ENCODE measurements around the gene HEXD. TPM values are rescaled to one million over a fixed set of nuclear protein-coding genes. Genes with fewer than 3 reads are reported as not detected.

The HEXD gene
- 10 to 100 TPM; 25.3 to 54.6 (median 42.1) TPM for total RNA-seq
- long read RNA-seq, donor 1, transcript HEXDC-201 (13 exons, 1,853 nt), result major isoform, 7 of 82 reads
- long read RNA-seq, donor 1, partial matches to known transcripts, result 20 of 82 reads
- long read RNA-seq, donor 1, other reads (novel, unspliced or antisense), result 51 of 82 reads
- long read RNA-seq, donor 2, partial matches to known transcripts, result 2 of 8 reads
- long read RNA-seq, donor 2, other reads (novel, unspliced or antisense), result 3 of 8 reads

- intact Hi-C loops (cut with DNase I, micrococcal nuclease), result loop anchor here in 1 of 2 donors (10.0 kb wide), 1 partner anchor 63 kb away; the partner anchor contains the start of gene TEX19
- TF ChIP-seq, protein P1, sequence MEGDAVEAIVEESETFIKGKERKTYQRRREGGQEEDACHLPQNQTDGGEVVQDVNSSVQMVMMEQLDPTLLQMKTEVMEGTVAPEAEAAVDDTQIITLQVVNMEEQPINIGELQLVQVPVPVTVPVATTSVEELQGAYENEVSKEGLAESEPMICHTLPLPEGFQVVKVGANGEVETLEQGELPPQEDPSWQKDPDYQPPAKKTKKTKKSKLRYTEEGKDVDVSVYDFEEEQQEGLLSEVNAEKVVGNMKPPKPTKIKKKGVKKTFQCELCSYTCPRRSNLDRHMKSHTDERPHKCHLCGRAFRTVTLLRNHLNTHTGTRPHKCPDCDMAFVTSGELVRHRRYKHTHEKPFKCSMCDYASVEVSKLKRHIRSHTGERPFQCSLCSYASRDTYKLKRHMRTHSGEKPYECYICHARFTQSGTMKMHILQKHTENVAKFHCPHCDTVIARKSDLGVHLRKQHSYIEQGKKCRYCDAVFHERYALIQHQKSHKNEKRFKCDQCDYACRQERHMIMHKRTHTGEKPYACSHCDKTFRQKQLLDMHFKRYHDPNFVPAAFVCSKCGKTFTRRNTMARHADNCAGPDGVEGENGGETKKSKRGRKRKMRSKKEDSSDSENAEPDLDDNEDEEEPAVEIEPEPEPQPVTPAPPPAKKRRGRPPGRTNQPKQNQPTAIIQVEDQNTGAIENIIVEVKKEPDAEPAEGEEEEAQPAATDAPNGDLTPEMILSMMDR (IDR thresholded peaks at IDR 0.05), result no peak
- DNase-seq, result peak; percentile 88 to 93 (median 90)
- peak within 1 kb of the TSS; percentile 40 for H3K4me3 ChIP-seq
- H3K36me3 ChIP-seq (ENCODE audit: low read depth), result no peaks in the 10 kb centered on the region
- peaks cover 18% of the 10 kb centered on the region for H3K4me1 ChIP-seq (ENCODE audit: low read depth)
- no peaks in the 10 kb centered on the region for H3K9me3 ChIP-seq
- peak; percentile 97 for ATAC-seq
Observed at GRCh38 chr17:82418001-82418986, at the start of gene HEXD, which contains the start of gene OGFOD3. Gene HEXD, plus strand, starts transcription at chr17:82418347. Its CDS starts 1,453 bp downstream, at chr17:82419800. Gene OGFOD3, minus strand, starts transcription at chr17:82418586. Its CDS starts 101 bp downstream, at chr17:82418485.

DNA sequence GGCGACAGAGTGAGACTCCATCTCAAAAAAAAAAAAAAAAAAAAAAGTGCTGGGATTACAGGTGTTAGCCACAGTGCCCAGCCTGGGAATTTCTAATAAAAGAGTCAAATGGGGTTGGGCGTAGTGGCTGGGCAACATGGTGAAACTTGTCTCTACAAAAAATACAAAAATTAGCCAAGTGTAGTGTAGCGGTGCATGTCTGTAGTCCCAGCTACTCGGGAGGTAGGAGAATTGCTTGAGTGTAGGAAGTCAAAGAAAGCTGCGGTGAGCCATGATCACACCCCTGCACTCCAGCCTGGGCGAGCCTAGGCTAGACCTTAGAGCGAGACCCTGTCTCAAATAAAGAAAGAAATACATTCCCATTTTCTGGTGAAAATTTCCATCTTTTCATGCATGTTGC, 48.9 kb upstream of the HEXD start:
- Histone ChIP-seq H3K36me3 (ENCODE audit: low read depth) (no peaks in the 10 kb centered on the region), H3K4me3 (no peak overlapping the region), H3K9me3 (no peaks in the 10 kb centered on the region), H3K4me1 (ENCODE audit: low read depth) (peaks cover 27% of the 10 kb centered on the region)
- intact Hi-C loops (cut with DNase I, micrococcal nuclease), result no loop called here
- DNase-seq, result no peak
- no peak for ATAC-seq
- TF ChIP-seq, protein P1 (IDR thresholded peaks at IDR 0.05), result no peak

DNA sequence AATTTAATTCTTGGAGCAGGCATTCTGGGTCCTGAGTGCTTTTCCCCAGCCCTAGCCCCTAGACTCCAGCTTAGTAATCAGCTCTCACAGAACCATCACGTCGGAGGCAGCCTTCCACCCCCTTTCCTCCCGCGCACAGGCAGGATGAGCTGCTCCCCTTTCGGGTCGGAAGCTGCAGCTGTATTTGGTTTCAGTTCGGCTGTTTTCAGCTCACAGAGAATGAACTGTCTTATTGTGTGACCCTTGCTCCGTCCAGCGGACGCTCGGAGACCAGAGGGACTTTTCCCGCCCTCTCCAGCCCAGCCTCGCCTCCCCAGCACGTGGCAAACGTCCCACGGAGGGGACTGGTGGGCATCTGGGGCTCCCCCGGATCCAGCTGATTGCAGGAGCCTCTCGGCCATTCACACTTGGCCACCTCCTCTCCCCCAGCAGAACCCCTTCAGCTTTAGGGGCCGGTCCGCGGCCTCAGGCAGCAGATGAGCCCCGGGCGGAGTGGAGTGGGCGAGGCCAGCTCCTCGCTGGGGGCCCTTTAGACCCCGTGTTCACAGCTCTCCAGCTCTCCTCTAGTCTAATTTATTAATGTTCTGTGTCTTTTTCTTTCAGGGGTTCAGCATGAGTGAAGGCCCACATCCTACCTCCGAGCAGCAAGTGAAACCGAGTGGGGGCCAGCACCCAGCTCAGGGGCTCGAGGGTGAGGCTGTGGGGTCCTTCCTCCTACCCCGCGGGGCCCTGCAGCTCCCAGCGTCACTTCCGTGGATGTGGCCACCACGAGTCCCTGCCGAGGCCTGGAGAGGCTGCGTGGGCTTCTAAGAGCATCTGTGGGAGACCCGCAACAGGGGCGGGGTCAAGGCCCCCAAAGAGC, 47.4 kb upstream of the HEXD start:
- no peaks in the 10 kb centered on the region for H3K36me3 ChIP-seq (ENCODE audit: low read depth)
- intact Hi-C loops (cut with DNase I, micrococcal nuclease), result no loop called here
- no peak overlapping the region for H3K4me3 ChIP-seq
- H3K4me1 ChIP-seq (ENCODE audit: low read depth), result peaks cover 27% of the 10 kb centered on the region
- TF ChIP-seq, protein P1 (IDR thresholded peaks at IDR 0.05), result no peak
- H3K9me3 ChIP-seq, result no peaks in the 10 kb centered on the region
- DNase-seq (peak in 2 of 3 donors; percentile 28 to 31), ATAC-seq (peak; percentile 33)

GRCh38 chr17:82371333-82372248, 46.6 kb upstream of the HEXD start, which contains the start of gene UTS2R:
Gene UTS2R, plus strand, starts transcription at chr17:82371765. Its CDS starts 2,560 bp downstream, at chr17:82374325.
- Histone ChIP-seq H3K9me3 (no peaks in the 10 kb centered on the region), H3K4me1 (ENCODE audit: low read depth) (peaks cover 27% of the 10 kb centered on the region), H3K36me3 (ENCODE audit: low read depth) (no peaks in the 10 kb centered on the region), H3K4me3 (no peak within 1 kb of the TSS)
- intact Hi-C loops (cut with DNase I, micrococcal nuclease), result no loop called here
- peak in 1 of 3 donors; percentile 39 for DNase-seq
- no peak for ATAC-seq
- TF ChIP-seq, protein P1 (IDR thresholded peaks at IDR 0.05), result no peak

All from mucosa of descending colon (tissue), 3 donors.